NCI-H1105 treated with DMSO at 0.1 percent for 48 hours (cell line): ENCODE results near the gene SLC2A2.

Experiments used
- DNase-seq: peaks from one replicate; lab custom pipeline; 2025; lab: John Stamatoyannopoulos, UW

Gene SLC2A2

DNA sequence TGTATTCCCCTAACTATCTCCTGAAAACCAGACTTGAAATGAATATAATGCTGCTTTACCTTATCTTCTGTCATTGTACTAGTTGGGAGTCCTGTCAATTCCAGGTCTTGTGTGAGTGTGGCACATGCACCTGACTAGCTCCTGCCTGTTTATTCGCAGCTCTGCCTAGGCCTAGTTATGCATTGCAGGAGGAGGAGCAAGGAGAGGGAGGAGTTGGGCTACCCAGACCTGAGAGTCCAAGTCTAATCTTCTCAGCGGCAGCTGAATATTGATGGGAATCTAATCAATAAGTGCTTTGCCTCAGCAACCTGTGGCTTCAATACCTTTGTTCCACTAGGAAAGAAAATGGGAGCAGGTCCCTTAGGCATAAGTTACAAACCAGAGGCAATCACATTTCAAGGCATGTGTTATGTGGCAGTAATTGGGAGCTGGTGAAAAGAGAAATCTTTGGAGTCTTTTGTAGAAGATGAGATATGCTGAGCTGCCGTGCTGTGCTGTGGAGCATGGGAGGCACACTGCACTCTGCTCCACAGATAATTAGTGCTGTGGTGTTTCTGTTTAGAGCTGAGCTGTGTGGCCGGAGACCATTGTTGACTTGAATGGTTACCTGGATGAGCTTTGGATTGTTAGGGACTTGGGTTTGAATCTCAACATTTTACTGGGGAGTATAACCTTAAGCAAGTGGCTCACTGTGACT, at the start of gene SLC2A2:
SLC2A2 (minus strand) TSS at position 124 of the 697 bp plus-strand sequence; CDS start at position 74, 50 bp downstream.
- DNase-seq, result no peak

DNA sequence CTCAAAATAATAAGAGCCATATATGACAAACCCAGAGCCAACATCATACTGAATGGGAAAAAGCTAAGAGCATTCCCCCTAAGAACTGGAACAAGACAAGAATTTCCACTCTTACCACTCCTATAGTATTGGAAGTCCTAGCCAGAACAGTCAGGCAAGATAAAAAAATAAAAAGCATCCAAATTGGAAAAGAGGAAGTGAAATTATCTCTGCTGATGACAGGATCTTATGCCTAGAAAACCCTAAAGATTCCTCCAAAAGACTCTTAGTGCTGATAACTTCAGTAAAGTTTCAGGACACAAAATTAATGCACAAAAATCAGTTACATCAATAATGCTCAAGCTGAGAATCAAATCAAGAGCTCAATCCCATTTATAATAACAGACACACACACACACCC, 45.9 kb upstream of the SLC2A2 start:
- DNase-seq, result no peak

DNA sequence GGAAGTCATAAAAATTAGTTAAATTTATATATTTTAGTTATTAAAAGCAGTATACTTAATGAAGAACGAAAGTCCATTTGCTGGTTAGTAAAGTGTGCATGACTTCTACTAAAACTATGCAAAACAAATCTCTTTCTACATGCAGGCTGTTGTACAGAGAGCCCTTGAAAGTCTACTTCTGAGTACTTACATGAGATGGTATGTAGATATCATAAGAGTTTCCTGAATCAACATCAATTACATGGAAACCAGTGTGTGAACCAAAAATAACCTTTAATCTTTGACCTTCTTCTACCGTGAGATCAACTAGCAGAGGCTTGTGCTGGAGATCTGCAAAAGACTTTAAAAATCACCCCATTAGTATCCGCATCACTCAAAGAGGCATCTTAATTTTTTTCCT, 42.1 kb upstream of the SLC2A2 start:
- DNase-seq, result no peak

DNA sequence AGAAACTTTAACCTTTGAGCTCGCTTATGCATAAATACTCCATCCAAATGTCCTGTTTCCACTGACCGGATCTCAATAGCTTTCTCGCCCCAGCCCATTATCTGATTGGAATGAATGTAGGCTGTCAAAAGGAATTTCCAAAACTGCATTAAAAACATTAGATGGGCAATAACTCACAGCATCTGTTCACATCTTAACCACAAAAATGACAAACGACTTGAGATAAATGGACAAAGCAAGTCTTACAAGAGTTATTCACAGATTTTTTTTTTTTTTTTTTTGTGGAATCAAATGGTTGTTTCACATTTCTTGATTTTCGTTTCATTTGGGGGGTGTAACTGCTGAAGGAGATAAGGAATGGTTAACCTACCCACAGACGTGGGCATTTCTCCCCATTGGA, 39.7 kb upstream of the SLC2A2 start:
- no peak for DNase-seq

DNA sequence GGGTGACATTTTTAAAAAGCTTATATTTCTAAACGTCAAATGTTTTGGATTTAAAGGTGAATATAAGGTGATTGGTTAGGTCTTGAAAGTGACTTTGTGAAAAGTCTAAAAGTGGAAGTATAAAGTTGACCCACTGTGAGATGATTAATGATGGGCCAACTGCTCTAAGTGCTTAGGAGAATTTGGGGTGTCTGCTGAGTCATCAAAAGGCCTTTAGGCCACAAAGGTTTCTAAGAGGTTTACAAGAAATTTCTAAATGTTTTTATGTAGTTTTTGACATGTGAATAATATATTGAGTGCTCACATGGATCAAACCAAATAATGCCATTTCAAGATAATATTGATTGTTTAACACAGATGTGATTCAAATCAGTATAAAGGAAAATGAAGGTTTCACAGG, 39.2 kb upstream of the SLC2A2 start:
- DNase-seq, result no peak

DNA sequence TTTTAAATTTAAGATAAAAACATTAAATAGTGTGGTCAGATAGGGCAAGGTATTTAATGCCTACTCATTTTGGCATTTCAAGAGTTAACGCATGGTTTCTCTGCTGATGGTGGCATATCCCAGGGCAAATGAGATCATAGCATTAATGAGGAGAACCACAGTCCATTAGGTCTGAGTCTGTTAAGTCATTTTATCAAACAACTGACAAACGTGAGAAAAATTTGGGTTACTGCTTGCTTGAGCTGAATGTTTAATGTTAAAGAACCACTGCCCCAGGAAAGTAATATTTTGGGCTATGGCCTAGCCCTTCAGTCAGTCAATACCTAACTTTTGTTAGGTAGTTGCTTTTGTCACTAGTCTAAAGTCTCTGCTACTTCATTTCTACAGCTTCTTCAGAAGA, 37.9 kb upstream of the SLC2A2 start:
- no peak for DNase-seq

DNA sequence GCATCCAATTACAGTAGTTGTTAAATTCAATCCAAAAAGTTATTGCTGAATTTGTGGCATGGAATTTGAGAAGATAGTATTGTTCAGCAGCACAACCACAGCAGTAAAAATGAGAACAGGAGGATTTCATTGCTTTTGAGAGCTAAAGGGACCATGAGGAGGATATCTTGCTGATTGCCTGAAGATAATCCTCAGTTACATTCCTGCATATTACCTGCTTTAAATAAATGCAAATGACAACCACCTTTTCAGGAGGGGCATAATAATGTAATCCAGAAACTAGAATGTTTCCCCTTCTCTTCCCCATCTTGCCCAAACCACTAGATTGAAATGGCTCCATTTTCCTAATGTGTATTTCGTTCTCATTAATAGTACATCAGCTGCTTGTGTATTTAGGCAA, 35.2 kb upstream of the SLC2A2 start:
- DNase-seq, result no peak

DNA sequence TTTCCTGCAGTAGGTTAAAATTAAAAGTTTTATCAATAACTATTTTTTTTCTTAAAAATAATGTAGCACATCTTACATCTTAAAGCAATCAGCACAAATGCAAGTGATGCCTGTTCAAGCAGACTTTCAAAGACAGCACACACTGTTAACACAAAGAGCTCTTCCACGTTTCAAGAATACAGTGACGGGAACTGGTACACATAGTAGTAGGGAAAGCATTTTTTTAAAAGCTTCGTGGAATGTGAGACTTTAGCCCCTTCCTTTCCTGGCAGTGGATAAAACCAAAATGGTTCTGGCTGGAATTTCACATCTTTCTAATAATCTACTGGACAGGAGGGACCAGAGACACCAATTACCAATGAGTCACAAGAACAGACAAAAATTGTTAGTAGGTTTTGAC, 33.5 kb upstream of the SLC2A2 start:
- no peak for DNase-seq

DNA sequence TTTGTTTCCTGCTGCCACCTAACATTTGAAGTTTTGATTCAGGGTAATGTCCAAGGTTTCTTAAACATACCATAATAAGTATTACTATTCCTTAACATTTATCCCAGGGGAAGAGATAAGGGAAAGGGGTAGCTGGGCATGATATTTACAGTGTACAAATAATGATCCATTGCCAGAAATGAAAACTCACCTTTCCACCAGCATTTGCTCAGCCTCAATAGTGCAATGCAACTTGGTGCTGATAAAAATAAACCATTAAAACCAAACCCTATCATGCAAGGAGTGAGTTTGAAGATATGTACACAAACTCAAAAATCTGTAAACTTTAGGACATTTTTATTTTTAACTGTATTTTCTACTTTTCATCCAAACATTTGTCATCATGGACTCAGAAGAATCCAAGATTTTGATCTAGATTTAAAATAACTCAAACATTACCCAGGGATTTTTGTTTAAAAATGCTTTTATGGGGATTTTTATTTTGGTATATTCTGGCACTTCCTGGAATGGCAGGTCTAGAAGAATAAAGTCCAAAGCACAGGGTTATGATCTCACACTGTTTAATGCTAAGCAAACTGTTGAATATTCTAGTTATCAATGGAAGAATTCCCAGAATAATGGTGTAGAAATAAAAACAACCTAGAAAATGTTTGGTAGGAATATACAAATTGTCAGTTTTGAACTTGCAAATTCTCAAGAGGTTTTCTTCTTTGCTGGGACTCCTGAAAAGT, 32.5 kb upstream of the SLC2A2 start:
- no peak for DNase-seq

DNA sequence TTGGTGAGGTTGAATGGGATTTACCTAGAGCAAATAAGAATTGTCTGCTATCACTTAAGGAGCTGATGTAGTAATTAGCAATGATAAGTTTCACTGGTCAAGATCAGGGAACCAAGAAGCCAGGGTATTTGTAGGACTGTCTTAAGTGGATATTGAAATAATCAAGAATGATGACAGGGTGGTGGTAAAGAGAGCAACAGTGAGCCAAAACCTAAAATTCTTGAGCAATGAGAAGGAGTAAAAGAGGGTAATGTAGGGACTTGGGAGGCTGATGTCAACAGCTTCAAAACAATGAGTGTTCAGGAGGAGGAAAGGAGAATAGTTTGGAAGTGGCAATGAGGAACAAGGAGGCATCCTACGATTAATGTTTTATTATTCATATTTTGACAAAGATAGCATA, 31.5 kb upstream of the SLC2A2 start:
- DNase-seq, result no peak

DNA sequence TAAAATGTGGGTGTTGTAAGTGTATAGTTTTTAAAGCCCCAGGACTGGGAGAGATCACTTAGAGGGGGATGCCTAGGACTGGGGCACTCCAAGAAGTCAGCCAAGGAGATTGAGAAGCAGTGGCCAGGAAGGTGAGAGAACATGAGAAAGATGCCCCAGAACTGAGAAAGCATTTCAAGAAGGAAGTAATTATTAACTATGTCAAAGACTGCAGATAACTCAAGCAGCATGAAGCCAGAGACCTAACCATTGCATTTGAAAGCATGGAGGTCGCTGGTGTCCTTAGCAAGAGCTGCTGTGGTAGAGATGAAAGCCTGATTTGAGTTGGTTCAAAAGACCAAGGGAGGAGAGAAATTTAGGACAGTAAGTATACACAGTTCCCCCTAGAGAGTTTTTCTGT, 30.6 kb upstream of the SLC2A2 start:
- DNase-seq, result no peak

DNA sequence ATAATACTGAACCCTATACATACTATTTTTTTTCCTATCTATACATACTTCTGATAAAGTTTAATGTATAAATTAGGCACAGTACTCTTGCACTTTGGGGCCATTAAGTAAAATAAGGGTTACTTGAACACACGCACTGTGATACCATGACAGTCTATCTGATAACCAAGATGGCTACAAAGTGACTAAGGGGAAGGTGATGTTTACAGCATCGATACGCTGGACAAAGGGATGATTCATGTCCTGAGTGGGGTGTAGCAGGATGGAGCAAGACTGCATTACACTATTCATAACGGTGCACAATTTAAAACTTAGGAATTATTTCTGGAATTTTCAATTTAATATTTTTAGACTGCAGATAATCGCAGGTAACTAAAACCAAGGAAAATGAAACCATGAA, 30.0 kb upstream of the SLC2A2 start:
- DNase-seq, result no peak

DNA sequence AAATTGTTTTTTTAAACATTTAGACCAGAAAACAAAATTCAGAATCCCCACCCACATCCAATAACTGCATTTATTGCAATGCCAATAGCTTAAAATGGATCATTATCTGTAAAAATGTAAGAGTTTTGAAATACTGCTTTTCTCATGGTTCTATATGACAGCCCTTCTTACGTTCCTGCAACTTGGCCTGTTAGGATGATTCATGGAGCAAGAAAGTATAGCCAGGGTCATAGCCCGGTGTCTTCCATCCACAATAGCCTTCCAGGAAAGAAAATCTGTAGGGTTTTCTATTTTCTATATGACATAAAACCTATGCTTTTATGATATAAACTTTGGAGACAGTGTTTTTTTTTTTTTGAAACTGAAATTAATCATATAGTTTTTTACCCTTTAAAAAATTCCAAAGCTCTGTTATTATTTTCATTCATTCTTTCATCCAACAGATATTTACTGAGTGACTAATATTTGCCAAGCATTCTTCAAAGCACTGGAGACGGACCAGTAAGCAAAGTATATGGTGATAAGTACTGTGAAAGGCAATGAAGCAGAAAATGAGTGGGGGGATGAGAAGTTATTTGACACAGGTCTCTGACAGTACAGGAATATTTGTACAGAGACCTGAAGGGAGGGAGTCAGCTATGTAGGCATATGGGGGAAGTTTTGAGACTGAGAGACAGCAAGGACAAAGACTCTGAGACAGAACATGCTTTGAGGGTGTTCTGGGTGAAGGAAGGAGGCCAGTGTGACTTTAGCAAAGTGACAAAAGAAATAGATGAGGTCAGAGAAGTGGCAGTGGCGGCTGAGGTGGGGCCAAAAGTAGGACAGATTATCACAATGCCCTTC, 29.0 kb upstream of the SLC2A2 start:
- DNase-seq, result no peak

DNA sequence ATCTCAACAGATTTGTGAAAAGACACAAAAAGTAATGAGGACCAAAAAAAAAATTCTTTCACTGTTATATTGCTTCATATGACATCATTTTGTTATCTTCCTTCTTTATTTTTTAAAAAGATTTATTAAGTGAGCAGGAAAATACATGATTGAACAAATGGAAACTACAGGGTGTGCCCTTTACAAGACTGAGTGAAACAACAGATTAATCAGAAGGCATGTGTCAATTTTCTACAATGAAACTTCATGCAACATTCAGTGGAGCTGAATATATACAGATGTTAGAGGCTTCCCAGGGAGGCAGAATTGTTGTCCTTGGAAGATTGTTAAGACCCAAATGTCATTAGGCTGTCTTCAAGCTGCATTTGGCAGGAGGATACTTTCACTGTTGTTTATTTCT, 28.4 kb upstream of the SLC2A2 start:
- DNase-seq, result no peak

DNA sequence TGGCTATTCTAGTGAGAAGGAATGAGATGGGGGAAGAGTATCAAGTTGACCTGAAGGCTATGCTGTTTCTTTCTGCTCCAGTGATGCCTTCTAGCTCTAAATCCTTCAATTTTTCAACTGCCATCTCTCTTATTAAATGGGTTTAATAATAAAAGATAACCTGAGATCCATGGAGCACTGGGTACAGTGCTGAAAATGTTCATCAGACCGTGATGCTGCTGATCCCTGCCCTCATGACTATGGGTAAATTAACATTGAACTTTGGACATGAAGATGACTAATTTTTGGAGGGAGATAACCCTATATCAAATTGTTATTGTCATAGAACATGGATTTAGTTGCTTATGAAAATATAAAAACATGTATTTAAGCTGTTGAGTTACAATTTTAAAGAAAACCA, 27.7 kb upstream of the SLC2A2 start:
- no peak for DNase-seq

DNA sequence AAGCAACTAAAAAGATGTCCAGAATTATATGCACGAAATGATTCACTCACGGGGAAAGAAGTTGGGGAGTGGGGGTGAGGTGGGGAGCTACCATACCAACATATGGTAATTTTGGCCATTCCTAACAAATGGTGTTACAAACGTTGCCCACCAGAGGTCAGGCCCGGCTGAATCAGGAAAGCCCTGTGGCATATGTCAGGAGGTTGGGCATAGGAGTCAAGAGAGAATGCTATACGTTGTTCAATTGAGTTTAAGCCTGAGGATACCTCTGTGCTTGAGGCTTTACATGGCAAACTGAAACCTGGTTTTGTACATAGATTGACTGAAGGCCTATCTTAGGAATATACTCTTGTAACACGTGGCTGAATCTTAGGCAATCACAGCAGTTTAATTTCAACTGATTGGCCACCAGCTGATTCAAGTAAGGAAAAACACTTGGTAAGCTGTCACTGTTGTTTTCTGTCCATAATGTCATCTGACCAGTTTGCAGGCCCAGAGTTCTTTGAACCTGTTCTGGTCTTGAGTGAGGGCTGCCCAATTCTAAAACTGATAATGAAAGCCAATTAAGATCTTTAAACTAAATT, 23.4 kb upstream of the SLC2A2 start:
- peak; percentile 56 for DNase-seq

DNA sequence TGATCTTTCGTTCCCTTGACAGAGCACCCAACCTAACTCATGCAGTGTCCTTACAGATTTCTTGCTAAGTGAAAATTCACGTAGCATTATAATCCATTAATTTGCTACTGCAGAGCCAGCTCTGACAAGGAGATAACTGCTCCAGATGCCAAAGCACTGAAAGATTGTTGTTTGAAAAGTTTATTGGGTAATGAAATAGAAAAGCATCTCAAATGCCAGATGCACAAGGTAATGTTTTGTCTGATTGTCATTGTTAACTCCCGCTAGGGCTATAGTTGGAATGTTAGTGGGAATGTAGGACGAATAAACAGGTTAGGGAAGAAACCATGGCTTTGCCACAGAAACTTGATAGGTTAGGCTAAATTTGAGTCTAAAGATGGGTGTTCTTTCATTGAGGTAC, 20.2 kb upstream of the SLC2A2 start:
- DNase-seq, result no peak

DNA sequence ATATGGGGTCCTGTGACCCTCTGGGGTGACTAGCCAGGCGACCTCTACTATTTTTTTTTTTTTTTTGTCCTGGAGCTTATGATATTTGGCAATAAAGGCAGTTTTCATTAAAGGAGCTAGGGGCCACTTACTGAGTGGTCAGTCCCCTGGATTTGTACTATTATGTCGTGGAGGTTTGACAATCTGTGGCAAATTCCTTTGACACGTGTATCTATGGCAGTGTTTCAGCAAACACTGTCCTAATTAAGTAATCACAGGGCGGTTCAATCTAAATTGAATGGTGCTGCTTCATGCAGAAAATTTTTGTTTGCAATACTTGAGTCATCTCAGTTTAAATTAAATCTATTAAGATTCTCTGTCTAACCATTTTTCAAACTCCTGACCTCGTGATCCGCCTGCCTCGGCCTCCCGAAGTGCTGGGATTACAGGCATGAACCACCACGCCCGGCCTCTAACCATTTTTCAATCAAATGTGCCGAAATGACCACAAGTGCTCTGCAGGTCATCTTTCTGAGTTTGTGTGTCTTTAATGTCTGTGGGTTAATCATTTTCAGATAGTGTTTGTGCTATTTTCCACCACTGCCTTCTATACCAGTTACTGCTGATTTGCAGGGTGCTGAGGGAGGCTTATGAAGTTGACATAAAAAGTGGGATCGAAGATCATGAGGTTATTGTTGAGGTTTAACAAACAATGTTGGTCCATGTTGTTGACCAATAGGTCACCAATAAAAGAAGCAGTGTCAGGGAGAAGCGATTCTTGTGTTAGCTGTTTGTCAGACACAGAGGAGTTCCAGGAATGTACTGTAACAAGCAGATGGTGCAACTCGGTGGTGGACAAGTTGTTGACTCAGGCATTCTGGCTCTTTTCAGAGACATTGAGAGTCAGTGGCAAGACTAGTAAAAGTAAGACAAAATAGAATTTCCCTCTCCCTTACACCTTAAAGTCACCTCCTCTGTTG, 18.6 kb upstream of the SLC2A2 start:
- DNase-seq, result no peak

DNA sequence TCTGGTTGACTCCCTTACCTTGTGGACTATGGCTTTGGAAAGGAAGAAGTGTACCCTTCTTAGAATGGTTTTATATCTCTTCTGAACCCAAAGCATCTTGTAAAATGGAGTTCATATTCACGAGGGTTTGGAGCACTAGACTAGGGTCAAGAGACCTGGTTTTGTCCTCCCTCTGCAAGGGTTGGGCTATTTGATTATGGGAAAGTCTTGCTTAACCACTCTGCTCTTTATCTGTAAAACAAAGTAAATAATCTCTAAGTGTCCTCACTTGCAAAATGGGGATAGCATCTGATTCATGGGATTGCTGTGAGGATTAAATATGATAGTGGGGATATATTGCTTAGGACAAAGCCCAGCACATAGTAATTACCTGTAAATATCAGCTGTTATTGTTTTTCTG, 17.9 kb upstream of the SLC2A2 start:
- DNase-seq, result no peak

DNA sequence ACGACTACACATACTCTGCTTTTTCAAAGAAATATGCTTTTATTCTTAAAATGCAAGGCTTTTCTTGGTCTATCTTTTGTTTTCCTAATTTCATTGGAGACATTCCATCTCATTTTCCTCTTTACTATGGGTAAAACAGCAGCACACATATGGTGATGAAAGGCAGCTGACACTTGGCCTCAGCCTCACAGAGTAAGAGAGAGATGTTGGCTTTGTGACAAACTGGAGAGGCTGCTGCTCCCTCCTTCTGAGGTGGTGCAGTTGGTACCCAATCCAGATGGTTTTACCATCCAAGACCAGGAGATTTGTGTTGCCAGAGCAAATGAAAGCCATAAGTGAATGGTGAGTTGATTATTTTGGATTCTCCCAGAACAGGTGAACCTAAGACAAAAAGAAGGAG, 13.2 kb upstream of the SLC2A2 start:
- DNase-seq, result no peak

DNA sequence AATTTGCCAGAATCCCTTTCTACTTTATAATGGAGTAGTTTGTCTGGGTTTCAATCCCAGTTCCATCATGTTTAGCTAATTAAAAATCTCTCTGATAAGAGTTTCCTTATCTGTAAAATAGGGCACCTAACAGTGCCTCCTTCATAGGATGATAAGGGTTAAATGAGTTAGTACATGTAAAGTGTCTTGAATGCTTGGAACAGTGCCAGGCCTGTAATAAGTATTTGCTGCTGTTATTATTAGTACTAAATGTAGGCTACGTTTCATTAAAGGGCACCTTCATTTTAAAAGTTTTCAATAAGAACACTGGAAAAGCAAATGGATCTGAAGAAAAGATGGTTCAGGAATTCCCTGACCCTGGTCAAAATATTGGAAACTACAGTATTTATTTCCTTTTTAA, 11.8 kb upstream of the SLC2A2 start:
- peak; percentile 34 for DNase-seq
